NOMO-1 treated with DMSO at 0.1 percent for 48 hours (cell line): ENCODE results near the gene CHST8.

Experiments used
- DNase-seq: peaks from one replicate; lab custom pipeline; 2025; ENCODE audit not compliant: unreplicated experiment; lab: John Stamatoyannopoulos, UW

The CHST8 gene

DNA sequence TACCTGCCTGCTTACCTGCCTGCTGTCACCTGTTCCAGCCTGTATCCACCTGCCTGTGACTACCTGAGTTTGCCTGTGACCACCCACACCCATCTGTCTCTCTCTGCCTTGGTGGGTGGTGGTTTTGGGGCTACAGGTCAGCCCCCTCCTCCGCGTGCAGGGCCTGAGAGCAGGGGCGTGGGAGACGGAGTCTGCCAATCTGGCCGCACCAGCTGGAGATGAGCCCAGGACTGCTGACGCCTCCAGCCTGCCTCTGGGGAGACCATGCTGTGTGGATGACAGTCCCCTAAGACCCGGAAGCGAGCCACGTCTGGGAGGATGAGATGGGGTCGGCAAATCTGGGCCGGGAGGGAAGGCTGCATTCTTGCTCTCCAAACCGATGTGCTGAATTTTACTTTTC, 159.0 kb downstream of the CHST8 start:
- no peak for DNase-seq

- DNase-seq = no peak
Observed at GRCh38 chr19:33781415-33781935, 159.7 kb downstream of the CHST8 start.

DNA sequence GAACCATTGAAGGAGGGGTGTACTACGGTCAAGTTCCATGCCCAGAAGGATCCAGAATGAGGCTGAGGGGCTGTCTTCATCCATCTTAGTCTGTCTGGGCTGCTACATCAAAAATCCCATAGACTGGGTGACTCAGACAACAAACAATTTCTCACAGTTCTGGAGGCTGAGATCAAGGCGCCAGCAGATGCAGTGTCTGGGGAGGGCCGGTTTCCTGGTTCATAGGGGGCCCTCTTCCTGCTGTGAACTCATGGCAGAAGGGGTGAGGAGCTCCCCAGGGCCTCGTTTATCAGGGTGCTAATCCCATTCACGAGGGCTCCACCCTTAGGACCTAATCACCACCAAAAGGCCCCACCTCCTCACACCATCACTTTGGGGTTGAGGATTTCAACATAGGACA, 160.2 kb downstream of the CHST8 start:
- no peak for DNase-seq

GRCh38 chr19:33784432-33784831, 162.7 kb downstream of the CHST8 start:
- DNase-seq = no peak

DNA sequence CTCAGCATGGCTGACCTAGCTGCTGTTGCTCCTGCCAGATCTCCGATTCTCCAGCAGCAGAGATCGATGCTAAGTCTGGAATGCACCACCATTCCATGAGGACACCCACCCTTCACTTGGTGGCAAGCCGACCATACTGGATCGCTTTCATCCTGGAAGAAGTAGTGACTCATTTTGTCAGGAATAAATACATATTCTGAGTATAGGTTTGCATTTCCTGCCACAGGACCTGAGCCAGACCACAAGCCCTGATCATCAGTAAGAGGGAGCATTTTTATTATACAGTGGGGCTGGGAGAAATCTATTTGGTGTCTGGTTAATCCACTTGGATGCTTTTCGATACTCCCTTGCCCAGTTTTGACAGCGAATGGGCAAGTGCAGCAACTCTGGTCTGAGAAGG, 164.0 kb downstream of the CHST8 start:
- no peak for DNase-seq

- DNase-seq = no peak
Observed at GRCh38 chr19:33788676-33789075, 166.9 kb downstream of the CHST8 start.

DNA sequence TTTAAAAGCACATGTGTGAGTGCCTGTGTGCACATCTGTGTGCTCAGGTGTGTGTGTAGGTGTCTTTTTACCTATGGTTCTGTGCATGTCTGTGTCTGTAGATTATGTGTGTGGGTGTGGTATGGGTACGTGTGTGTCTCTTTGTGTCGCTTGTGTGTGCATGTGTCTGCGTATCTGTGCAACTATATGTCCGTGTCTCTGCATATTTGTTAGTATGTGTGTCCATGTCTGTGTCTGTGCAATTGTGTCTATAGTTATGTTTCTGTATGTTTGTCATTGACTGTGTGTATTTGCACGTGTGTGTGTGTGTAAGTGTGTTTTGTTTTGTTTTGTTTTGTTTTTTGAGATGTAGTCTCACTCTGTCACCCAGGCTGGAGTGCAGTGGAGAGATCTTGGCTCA, 167.6 kb downstream of the CHST8 start:
- no peak for DNase-seq

DNA sequence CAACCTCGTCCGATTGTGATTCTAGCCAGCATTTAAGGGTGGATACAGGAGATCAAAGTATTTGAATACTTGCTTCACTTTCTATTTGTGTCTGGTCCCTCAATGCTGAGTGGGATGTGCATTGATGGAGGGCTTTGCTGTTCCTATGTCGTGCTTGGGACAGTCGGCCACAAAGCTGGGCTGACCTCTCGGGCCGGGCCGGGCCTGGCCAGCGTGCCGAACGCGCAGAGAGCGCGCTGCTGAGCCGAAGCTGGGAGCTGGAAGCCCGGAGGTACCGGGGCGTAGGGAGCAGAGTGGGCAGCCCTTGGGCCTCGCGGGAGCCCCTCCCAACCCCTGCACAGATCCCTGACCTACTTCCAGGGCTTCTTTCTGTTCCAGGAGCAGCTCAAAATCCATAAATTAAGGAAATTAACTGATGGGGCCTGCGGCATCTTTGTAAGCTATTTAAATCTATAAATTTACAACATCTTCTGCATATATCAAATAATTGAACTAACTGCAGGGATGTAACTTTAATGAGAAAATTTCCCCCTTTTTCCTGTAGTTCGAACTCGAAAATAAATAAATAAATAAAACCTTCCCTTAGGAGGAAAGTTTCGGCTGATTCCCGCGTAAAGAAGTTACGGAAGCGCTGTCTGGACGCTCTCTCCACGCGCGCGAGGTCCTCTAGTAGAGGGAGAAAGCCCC, 173.1 kb downstream of the CHST8 start:
- no peak for DNase-seq

- DNase-seq = peak; percentile 67
Observed at GRCh38 chr19:33795370-33796163, 173.8 kb downstream of the CHST8 start.

DNA sequence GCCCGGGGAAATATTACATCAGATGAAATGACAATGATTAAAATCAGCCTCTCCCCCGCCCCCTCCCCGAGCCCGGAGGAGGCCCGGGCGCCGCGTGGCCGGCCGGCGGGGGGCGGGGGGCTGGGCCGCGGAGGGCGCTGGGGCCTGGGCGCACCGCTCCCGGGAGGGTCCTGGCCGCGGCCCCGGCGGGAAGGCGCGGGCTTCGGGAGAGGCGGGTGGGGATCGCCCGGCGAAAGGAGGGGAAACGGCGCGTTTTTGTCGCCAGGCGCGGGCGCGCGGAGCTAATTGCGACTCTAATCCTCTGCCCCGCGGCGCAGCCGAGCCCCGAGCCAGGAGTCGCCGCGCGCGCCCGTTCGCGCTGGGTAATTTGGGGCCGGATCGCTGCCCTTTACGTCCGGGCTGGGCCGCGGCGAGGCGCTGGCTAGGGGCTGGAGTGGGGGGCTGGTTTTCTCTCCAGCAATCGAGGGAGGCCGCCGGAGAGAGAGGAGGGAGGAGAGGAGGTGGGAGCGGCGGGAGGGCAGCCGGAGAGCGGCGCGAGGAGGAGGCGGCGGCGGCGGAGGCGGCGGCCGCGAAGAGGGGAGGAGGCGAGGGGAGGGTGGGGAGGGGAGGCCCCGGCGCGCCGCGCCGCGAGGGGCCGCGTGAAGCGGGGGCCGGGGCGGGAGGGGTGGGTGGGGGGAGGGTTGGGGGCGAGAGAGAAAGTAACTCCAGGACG, 174.6 kb downstream of the CHST8 start, which contains the start of gene KCTD15:
Gene KCTD15, plus strand, starts transcription at position 707 of the 712 bp plus-strand sequence. CDS start 3,585 bp downstream, outside the sequence.
- DNase-seq = peak; percentile 36

DNA sequence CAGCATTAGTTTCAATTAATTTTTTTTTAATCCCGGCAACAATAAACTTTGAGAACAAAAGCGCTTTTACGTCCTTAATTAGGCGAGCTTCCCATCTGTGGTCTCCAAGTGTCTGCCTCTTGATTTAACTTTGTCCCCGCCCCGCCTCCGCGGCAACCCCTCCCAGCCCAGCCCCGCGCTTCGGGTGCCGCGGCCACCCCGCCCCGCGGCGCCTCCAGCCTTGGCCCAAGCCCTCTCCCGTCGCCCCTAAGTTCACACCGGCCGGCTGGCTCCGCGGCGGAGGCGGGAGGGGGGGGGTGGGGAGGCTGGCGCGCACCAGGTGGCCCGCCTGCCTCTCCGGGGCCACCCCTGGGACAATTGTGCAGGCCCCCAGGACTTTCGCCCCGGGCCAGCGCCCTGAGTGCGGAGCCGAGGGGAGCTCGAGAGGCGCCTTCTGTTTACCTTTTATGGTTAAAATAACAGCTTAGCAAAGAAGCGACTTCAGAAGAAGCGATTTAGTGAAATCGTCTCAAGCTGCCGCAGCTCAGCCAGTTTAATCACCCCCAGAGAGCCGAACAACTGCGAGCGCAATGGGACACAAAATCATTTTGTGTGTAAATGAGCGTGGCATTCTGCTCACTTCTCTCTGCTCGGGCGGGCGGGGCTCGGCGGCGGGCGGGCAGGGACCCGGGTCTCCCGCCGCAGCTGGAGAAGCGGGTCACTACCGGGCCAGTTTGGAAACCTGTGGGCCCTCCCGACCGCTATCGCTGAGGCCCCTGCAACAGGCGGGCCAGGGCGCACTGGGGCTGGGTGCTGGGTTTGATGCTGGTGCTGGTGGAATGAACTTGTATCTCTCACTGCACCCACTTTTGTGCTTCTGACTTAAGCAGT, 176.3 kb downstream of the CHST8 start:
- DNase-seq = peak; percentile 57

GRCh38 chr19:33798681-33799111, 176.9 kb downstream of the CHST8 start:
- no peak for DNase-seq

DNA sequence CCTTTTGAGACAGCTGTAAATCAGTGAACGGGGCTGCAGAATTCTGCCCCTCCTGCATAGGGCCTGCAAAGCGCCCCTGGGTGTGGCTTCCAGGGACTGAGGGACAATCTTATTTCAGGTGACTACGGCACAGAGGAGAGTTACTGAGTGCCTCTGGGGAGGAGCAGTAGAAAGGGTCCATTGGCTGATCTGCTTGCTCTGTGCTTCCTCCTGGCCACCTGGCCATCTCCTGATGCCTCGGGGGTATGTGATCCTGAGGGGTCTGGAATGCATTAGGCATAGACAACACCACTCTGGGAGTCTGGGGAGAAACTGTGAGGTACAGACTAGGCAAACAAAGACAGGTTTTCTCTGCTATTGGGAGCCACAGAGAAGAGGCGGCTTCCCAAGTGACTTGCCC, 177.7 kb downstream of the CHST8 start:
- DNase-seq = no peak

DNA sequence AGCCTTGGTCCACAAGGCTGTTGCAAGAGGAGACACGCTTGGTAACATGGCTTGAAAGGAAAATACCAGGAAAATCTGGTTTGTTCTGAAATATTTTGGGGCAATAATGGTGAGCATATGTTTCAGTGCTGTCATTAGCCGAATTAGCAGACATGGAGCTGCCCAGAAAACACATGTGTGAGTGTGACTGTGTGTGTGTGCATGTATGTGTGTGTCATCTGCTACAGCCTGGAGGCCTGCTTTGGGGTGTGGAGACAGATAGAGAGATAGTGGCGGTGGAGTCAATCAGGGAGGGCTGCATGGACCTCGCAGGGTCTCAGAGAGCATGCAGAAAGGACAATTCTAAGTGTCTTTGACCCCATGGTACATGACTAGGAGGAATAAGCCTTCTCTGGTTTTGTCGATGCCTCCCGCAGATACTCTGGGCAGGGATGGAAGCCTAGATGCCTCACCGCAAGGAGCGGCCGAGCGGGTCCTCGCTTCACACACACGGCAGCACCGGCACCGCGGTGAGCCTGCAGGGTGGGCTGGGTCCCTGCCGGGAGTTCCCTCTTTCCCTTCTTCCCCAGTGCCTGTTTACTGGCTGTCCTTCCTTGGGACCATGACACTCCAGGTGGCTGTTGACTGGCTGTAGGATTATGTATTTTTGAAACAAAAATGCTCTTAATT, 178.4 kb downstream of the CHST8 start:
- no peak for DNase-seq

GRCh38 chr19:33801411-33801810, 179.7 kb downstream of the CHST8 start:
- no peak for DNase-seq

GRCh38 chr19:33802001-33802400, 180.2 kb downstream of the CHST8 start:
- no peak for DNase-seq

DNA sequence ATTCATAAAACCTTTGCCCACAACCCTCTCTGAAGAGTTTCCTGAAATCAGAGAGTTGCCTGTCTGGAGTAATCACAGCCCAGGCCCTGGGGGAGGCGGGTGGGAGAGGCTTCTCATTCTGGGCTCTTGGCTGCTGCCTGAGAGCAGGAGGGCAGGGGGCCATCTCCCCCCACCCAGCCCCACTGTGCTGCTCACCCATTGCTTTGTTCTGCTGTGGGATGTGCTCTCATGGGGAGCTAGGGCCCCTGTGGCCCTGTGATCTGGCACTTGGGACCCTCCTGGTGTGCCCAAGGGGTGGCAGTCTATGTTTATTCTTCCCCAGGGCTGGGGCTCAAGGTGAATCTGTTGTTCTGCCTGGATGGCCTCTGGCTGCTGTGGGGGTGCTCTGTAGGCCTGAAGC, 181.0 kb downstream of the CHST8 start:
- no peak for DNase-seq

DNA sequence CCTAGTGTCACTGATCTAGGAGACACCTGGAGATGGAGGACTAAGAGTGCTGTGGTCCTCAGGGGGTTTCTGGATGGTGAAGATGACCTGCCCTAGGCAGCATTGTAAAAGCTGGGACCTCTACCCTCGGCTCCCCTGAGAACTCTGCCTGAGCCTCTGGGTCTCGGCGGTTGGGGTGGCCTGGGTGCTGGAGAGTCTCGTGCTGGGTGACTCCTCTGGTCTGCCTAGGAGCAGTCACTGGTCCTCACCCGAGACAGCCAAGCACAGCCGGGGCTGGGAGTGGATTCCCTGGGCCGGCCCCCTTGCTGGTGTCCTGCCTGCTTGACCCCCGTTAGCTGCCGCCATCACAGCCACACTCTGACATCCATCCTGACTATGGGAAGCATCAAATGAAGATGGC, 181.6 kb downstream of the CHST8 start:
- DNase-seq = no peak

- DNase-seq = no peak
Observed at GRCh38 chr19:33804021-33804799, 182.5 kb downstream of the CHST8 start.
